HUES64 (cell line): Measurements from ENCODE around the gene ALPK1.

Experiments
- H3K27ac ChIP-seq: 2 replicates; pipeline ENCODE4 v1.7.0; 2013; ENCODE audit warnings: low read depth, low read length, inconsistent platforms
- H3K27me3 ChIP-seq: 2 replicates; pipeline ENCODE4 v1.6.1; 2013; ENCODE audit warnings: mild to moderate bottlenecking, low read length; ENCODE audit not compliant: insufficient read depth
- H3K36me3 ChIP-seq: 2 replicates; pipeline ENCODE4 v1.6.1; 2013; ENCODE audit warnings: mild to moderate bottlenecking, low read length; ENCODE audit not compliant: insufficient read depth
- H3K4me1 ChIP-seq: 2 replicates; pipeline ENCODE4 v1.6.1; 2013; ENCODE audit warnings: mild to moderate bottlenecking, low read length, moderate library complexity; ENCODE audit not compliant: insufficient read depth
- H3K4me3 ChIP-seq: 2 replicates; pipeline ENCODE4 v1.5.1; 2013; ENCODE audit warnings: mild to moderate bottlenecking, low read length, moderate library complexity
- H3K9ac ChIP-seq: 2 replicates; pipeline ENCODE4 v1.6.1; 2013; ENCODE audit warnings: mild to moderate bottlenecking, low read depth, low read length
- H3K9me3 ChIP-seq: 2 replicates; pipeline ENCODE4 v1.6.1; 2013; ENCODE audit warnings: low read depth, low read length; ENCODE audit not compliant: insufficient read depth
- WGBS: fragments of 150-250, 120-280 bp; methylation state at CpG from one replicate; pipeline ENCODE4 v1.1.7; 2013; ENCODE audit warnings: missing lambda C conversion rate; 5-methylcytosine and 5-hydroxymethylcytosine counted together

The ALPK1 gene

GRCh38 chr4:112315446-112315845 is 18.3 kb downstream of the ALPK1 start:
- no peak overlapping the region for H3K9ac ChIP-seq
- peaks cover 6% of the 10 kb centered on the region; the same call in 1 of the 2 replicates for H3K4me1 ChIP-seq
- no peaks in the 10 kb centered on the region for H3K27me3 ChIP-seq
- H3K36me3 ChIP-seq = no peaks in the 10 kb centered on the region
- WGBS = 90% methylated on average over 2 of the region's 3 CpGs
- no peaks in the 10 kb centered on the region for H3K9me3 ChIP-seq
- no peak overlapping the region for H3K4me3 ChIP-seq
- H3K27ac ChIP-seq = no peak overlapping the region

DNA sequence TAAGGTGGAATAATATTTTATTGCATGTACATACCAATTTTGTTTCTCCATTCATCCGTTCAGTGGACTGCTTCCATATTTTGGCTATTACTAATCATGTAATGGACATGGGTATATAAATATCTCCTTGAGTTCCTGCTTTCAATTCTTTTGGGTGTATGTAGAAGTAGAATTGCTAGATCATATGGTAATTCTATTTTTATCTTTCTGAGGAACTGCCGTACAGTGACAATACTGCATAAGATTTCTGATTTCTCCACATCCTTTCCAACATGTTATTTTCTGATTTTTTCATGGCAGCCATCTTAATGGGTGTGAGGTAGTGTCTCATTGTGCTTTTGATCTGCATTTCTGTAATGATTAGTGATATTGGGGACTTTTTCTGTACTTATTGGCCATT is 19.2 kb downstream of the ALPK1 start:
- no peaks in the 10 kb centered on the region for H3K36me3 ChIP-seq
- no CpG with 5 or more reads among the region's 2 CpGs for WGBS
- no peak overlapping the region for H3K4me3 ChIP-seq
- no peak overlapping the region for H3K9ac ChIP-seq
- H3K27ac ChIP-seq = no peak overlapping the region
- no peaks in the 10 kb centered on the region for H3K27me3 ChIP-seq
- peaks cover 6% of the 10 kb centered on the region; the same call in 1 of the 2 replicates for H3K4me1 ChIP-seq
- H3K9me3 ChIP-seq = no peaks in the 10 kb centered on the region

DNA sequence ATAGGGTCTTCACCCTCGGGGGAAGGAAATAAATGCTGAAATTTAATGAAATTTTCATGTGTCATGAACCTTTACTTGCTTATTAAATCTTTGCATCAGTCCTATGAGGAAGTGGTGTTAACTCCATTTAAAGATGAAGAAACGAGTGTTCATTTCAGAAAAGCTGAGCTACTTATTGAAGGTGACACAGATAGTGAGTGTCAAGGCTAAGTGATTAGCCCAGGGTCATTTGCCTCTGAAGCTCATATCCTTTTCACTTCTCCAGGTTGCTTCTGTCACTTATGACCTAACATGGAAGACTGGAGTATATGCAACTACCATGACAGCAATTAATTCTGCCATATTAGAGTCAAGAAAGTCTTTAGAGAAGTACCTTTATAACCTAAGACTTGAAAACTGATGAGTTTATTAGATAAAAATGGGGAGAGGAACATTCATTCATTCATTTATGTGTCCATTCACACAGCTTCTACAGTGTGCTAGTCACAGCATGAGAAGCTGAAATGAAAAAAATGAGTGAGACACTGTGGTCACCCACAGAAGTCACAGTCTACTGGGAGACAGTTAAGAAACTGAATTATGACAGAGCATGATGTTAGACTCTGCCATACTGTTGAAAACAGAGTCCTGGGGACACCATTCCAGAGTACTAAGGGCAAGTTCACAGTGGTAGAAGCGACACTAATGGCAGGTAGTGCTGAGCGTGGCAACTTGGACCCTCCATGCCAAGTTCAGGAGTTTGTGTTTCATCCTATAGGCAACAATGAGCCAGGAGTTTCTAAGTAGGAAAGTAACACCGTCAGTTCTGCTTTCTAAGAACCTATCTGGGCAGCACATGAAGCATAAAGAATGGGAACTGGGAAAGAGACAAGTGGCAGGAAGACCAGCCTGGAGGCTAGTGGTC is 21.3 kb downstream of the ALPK1 start:
- no peak overlapping the region for H3K27ac ChIP-seq
- H3K36me3 ChIP-seq = no peaks in the 10 kb centered on the region
- no peaks in the 10 kb centered on the region for H3K27me3 ChIP-seq
- WGBS = 87% methylated on average over 5 of the region's 5 CpGs
- H3K4me3 ChIP-seq = no peak overlapping the region
- no peak overlapping the region for H3K9ac ChIP-seq
- no peaks in the 10 kb centered on the region for H3K4me1 ChIP-seq
- H3K9me3 ChIP-seq = no peaks in the 10 kb centered on the region

DNA sequence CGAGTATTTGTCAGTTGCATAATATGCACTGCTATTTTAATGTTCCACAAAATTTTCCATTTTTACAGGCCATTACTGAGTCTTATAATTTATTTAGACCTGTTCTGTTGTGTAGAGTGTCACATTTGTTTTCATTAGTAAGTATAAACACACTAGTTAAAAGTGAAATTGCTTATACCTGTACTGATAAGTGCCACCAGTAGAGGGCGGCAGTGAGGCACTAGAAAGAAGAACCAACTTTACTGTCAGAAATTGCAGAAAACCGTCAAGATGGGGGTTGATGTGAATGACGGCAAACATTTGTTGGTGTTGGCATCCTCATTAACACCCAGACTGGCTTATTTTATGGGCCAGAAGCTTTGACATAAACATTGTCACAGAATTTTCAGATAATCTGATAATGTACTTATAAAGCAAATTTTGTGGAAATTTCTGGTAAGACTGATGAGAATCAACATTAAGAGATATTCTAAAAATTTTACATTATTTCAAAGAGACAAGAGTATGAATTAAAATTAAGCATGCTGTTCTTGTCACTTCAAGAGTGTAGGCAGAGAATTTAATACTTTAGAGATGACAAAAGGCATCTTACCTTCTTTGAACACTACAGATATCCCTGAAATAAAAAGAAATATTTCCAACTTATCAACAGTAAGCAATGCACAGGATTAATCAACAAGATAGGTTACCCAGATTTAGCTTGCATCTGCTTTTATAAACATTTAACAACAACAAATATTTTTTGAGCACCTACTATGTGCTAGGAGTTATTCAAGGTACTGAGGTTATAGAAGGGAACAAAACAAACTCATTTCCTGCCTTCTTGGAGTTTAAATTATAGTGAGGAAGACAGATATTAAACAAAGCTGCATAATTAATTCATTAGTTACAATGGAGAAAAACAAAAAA is 24.9 kb downstream of the ALPK1 start:
- Histone ChIP-seq H3K9ac (no peak overlapping the region), H3K27me3 (peaks cover 19% of the 10 kb centered on the region), H3K9me3 (no peaks in the 10 kb centered on the region), H3K4me1 (no peaks in the 10 kb centered on the region), H3K36me3 (no peaks in the 10 kb centered on the region), H3K4me3 (no peak overlapping the region), H3K27ac (no peak overlapping the region)
- 13% methylated on average over 3 of the region's 4 CpGs for WGBS

DNA sequence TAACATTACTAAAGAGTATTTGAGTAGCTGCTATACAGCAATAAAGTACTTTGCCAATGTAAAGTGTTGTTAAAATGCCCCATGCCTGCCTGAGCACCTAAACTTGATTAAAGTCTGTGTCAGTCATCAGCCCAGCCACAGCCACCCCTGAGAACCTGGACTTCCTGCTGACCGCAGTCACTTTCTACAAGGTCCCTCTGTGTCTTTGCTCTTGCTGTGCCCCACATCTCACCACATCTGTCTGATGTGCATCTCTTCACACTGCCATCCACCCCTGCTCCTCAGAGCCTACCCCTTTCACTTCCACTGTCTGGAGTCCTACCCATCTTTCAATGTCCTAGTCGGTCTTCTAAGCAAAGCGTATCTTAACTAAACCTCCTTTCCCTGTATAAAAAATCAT is 25.7 kb downstream of the ALPK1 start:
- no peak overlapping the region for H3K4me3 ChIP-seq
- H3K4me1 ChIP-seq = no peaks in the 10 kb centered on the region
- H3K9me3 ChIP-seq = no peaks in the 10 kb centered on the region
- H3K36me3 ChIP-seq = no peaks in the 10 kb centered on the region
- H3K9ac ChIP-seq = no peak overlapping the region
- H3K27me3 ChIP-seq = peaks cover 26% of the 10 kb centered on the region
- 91% methylated on average over 3 of the region's 3 CpGs for WGBS
- no peak overlapping the region for H3K27ac ChIP-seq

DNA sequence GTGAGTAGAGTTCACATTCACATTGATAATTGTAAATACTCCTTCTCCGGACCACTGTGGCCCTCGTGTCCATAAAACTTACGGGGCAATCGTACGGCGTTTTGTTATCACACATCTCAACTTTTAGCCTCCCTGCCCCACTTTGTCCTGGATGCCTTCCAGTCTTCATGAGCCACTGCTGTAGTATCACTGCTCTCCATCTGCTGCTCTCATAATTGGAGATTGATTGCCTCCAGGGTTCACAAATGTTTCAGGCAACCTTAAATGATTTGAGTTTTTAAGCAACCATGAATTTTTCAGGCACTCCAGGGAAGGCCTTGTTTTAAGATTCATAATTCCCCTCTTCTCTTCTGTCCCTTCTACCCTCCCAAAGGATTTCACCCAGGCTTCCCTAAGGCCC is 28.4 kb downstream of the ALPK1 start:
- Histone ChIP-seq H3K4me1 (no peaks in the 10 kb centered on the region), H3K36me3 (no peaks in the 10 kb centered on the region), H3K4me3 (no peak overlapping the region), H3K27ac (no peak overlapping the region), H3K9me3 (no peaks in the 10 kb centered on the region), H3K27me3 (peaks cover 52% of the 10 kb centered on the region), H3K9ac (no peak overlapping the region)
- WGBS = 95% methylated on average over 6 of the region's 6 CpGs

DNA sequence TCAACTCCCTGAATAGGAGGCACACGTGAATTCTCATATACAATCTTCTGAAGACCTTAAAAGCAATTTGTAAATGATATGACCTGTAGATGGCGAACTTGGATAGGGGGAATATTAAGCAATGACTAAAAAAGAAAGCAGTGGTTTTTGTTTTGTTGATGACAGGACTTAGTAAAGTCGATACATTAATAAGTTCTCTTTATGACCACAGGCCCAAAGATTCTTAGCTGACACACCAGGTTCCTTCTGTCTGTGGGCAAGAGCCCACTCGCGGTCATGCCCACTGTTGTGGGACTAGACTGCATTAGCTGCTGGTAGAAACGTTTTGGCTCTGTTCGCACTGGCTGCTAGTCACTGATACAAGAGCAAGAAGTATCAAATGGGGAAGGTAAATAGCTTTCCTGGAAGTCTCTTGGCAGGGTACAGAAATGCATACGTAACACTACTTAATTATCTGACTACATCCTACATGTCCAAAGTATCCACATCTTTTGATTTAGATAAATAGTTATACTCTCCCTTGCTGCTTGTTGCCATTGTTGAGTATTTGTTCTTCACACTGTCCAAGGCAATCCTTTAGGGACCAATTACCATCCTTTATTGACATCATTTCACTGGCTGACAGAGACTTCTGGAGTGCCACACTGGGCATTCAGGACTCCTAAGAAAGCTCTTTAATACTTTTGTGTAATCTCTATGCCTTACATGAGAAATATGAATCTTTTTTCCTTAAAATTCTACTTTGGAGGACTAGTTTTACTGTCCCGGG is 31.0 kb downstream of the ALPK1 start:
- WGBS = 58% methylated on average over 8 of the region's 9 CpGs
- H3K4me3 ChIP-seq = no peak overlapping the region

DNA sequence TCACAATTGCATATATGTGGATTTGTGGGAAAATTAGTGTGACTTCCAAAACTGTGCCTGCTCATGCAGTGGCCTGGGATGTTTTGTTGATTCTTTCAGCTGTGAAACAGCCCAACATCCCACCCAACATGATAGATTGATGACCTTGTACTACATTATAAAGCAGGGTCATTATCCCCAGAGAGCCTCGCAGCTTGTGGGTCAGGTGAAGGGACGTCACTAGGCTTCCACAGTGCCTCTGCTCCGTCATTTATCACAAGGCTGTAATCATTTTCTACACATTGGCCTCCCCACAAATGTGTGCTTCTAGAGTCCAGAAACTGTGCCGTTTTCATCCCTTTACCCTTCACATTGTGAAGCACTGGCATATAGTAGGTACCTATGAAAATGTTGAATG is 31.6 kb downstream of the ALPK1 start:
- peaks cover 80% of the 10 kb centered on the region for H3K27me3 ChIP-seq
- no peak overlapping the region for H3K4me3 ChIP-seq
- H3K9me3 ChIP-seq = no peaks in the 10 kb centered on the region
- no peak overlapping the region for H3K27ac ChIP-seq
- no peaks in the 10 kb centered on the region for H3K4me1 ChIP-seq
- 92% methylated on average over 3 of the region's 4 CpGs for WGBS
- no peaks in the 10 kb centered on the region for H3K36me3 ChIP-seq
- H3K9ac ChIP-seq = no peak overlapping the region

More for the DNA sequence above, 31.0 kb downstream of the ALPK1 start:
- Histone ChIP-seq H3K4me1 (no peaks in the 10 kb centered on the region), H3K9ac (no peak overlapping the region), H3K9me3 (no peaks in the 10 kb centered on the region), H3K36me3 (no peaks in the 10 kb centered on the region), H3K27ac (no peak overlapping the region), H3K27me3 (peaks cover 77% of the 10 kb centered on the region)

DNA sequence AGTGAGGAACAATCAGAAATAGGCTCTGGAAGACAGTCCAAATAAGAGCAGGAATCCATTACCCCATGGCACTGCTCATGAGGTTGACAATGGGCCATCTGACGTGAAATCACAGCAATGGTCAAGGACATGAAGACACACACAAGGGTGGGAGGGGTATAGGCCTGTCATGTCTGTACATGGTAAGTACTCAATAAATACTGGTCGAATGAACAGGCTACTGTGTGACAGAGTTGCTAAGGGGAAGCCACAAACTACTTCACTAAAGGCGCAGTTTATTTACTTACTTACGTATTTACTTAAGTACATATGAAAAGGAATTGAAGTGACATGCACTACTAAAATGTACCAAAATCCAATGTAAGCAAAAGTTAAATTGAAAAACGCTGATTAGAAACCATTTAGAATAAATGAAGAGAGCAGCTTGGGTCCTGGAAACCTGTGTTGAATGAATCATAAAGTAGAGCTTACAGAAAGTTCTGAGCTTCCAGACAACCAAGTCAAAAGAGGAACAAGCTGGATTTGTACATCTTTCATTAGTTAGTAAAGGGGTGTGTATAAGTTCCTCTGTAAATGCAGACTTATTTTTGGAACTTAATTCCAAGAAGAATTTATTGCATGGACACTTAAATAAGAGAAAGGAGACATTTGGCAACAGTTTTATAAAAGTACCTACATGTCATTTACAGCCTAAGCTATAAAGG is 32.7 kb downstream of the ALPK1 start:
- Histone ChIP-seq H3K4me3 (no peak overlapping the region), H3K9ac (no peak overlapping the region), H3K9me3 (no peaks in the 10 kb centered on the region), H3K27me3 (peaks cover 80% of the 10 kb centered on the region), H3K36me3 (no peaks in the 10 kb centered on the region), H3K27ac (no peak overlapping the region), H3K4me1 (no peaks in the 10 kb centered on the region)
- 81% methylated on average over 3 of the region's 5 CpGs for WGBS

DNA sequence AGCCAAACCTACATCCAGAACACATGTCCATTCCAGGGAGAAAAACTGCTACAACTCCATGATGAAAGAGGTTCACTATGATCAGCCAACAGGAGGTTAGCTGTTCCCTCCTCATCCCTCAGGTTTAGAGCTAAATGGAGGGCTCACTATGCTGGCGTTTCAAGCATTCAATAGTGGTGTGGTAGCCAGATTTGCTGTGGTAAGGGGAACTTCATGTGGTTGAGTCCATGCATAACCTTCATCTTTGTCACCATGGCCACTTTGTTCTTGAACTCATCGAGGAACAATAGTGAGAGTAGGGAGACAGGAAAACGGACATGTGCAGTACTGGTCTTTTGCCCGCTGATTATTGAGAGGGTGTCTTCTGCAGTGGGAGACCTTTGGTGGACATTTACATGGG is 33.8 kb downstream of the ALPK1 start:
- Histone ChIP-seq H3K9me3 (no peaks in the 10 kb centered on the region), H3K36me3 (no peaks in the 10 kb centered on the region), H3K27me3 (peaks cover 70% of the 10 kb centered on the region), H3K4me1 (no peaks in the 10 kb centered on the region), H3K9ac (no peak overlapping the region), H3K4me3 (no peak overlapping the region), H3K27ac (no peak overlapping the region)
- 81% methylated on average over 4 of the region's 4 CpGs for WGBS
